ES-I3 (cell line): ENCODE results near the gene USH2A.

Source experiments
- H3K36me3 ChIP-seq: 2 replicates; pipeline ENCODE4 v1.6.1; 2013; ENCODE audit warnings: mild to moderate bottlenecking, low read length, control low read depth, moderate library complexity; ENCODE audit not compliant: insufficient read depth
- H3K4me1 ChIP-seq: 2 replicates; pipeline ENCODE4 v1.6.1; 2013; ENCODE audit warnings: mild to moderate bottlenecking, control low read depth, low read length; ENCODE audit not compliant: insufficient read depth
- H3K9ac ChIP-seq: 2 replicates; pipeline ENCODE4 v1.6.1; 2013; ENCODE audit warnings: low read depth, mild to moderate bottlenecking, low read length, moderate library complexity
- H3K9me3 ChIP-seq: 2 replicates; pipeline ENCODE4 v1.6.1; 2013; ENCODE audit warnings: mild to moderate bottlenecking, low read length, moderate library complexity; ENCODE audit not compliant: control insufficient read depth, insufficient read depth

USH2A gene

GRCh38 chr1:216221260-216221700 is 202.0 kb downstream of the USH2A start:
- Histone ChIP-seq H3K36me3 (no peaks in the 10 kb centered on the region), H3K4me1 (0 out of 2 replicates have a peak, but pooled peaks cover 6% of the 10 kb centered on the region), H3K9ac (peak overlapping the region; percentile 54; the same call in 1 of the 2 replicates), H3K9me3 (no peaks in the 10 kb centered on the region)

GRCh38 chr1:216216305-216216704 is 206.9 kb downstream of the USH2A start:
- Histone ChIP-seq H3K4me1 (0 out of 2 replicates have a peak, but pooled peaks cover 3% of the 10 kb centered on the region), H3K36me3 (no peaks in the 10 kb centered on the region), H3K9ac (no peak overlapping the region), H3K9me3 (no peaks in the 10 kb centered on the region)

- Histone ChIP-seq H3K9ac (no peak overlapping the region), H3K4me1 (no peaks in the 10 kb centered on the region), H3K36me3 (no peaks in the 10 kb centered on the region)
Measured at GRCh38 chr1:216215169-216215568, 208.1 kb downstream of the USH2A start.

GRCh38 chr1:216212826-216213225 is 210.4 kb downstream of the USH2A start:
- no peak overlapping the region for H3K9ac ChIP-seq

More at GRCh38 chr1:216215169-216215568, 208.1 kb downstream of the USH2A start:
- H3K9me3 ChIP-seq: no peaks in the 10 kb centered on the region

GRCh38 chr1:216210081-216210480 is 213.2 kb downstream of the USH2A start:
- Histone ChIP-seq H3K9ac (no peak overlapping the region), H3K36me3 (no peaks in the 10 kb centered on the region), H3K4me1 (no peaks in the 10 kb centered on the region), H3K9me3 (no peaks in the 10 kb centered on the region)

More at GRCh38 chr1:216212826-216213225, 210.4 kb downstream of the USH2A start:
- Histone ChIP-seq H3K4me1 (no peaks in the 10 kb centered on the region), H3K36me3 (no peaks in the 10 kb centered on the region), H3K9me3 (no peaks in the 10 kb centered on the region)

- Histone ChIP-seq H3K4me1 (no peaks in the 10 kb centered on the region), H3K9me3 (no peaks in the 10 kb centered on the region), H3K9ac (no peak overlapping the region), H3K36me3 (no peaks in the 10 kb centered on the region)
Measured at GRCh38 chr1:216209125-216209524, 214.1 kb downstream of the USH2A start.

- Histone ChIP-seq H3K36me3 (no peaks in the 10 kb centered on the region), H3K9me3 (no peaks in the 10 kb centered on the region), H3K9ac (no peak overlapping the region), H3K4me1 (no peaks in the 10 kb centered on the region)
Measured at GRCh38 chr1:216207154-216207553, 216.1 kb downstream of the USH2A start.

- Histone ChIP-seq H3K9me3 (no peaks in the 10 kb centered on the region), H3K36me3 (no peaks in the 10 kb centered on the region), H3K4me1 (no peaks in the 10 kb centered on the region), H3K9ac (no peak overlapping the region)
Measured at GRCh38 chr1:216205176-216205575, 218.1 kb downstream of the USH2A start.

GRCh38 chr1:216201946-216202345 is 221.3 kb downstream of the USH2A start:
- no peak overlapping the region for H3K9ac ChIP-seq
- H3K36me3 ChIP-seq: no peaks in the 10 kb centered on the region
- H3K9me3 ChIP-seq: no peaks in the 10 kb centered on the region
- H3K4me1 ChIP-seq: no peaks in the 10 kb centered on the region

GRCh38 chr1:216200941-216201340 is 222.3 kb downstream of the USH2A start:
- Histone ChIP-seq H3K36me3 (no peaks in the 10 kb centered on the region), H3K9me3 (no peaks in the 10 kb centered on the region), H3K4me1 (no peaks in the 10 kb centered on the region), H3K9ac (no peak overlapping the region)

- H3K9ac ChIP-seq: no peak overlapping the region
- no peaks in the 10 kb centered on the region for H3K36me3 ChIP-seq
- H3K4me1 ChIP-seq: peaks cover 5% of the 10 kb centered on the region; the same call in 1 of the 2 replicates
- H3K9me3 ChIP-seq: no peaks in the 10 kb centered on the region
Measured at GRCh38 chr1:216194721-216195120, 228.5 kb downstream of the USH2A start.

- no peaks in the 10 kb centered on the region for H3K36me3 ChIP-seq
- no peak overlapping the region for H3K9ac ChIP-seq
- peaks cover 5% of the 10 kb centered on the region; the same call in 1 of the 2 replicates for H3K4me1 ChIP-seq
- no peaks in the 10 kb centered on the region for H3K9me3 ChIP-seq
Measured at GRCh38 chr1:216193839-216194443, 229.3 kb downstream of the USH2A start.

GRCh38 chr1:216190438-216190837 is 232.8 kb downstream of the USH2A start:
- H3K4me1 ChIP-seq: peaks cover 8% of the 10 kb centered on the region; the same call in 1 of the 2 replicates
- no peaks in the 10 kb centered on the region for H3K36me3 ChIP-seq
- H3K9ac ChIP-seq: no peak overlapping the region
- H3K9me3 ChIP-seq: no peaks in the 10 kb centered on the region

GRCh38 chr1:216186816-216187215 is 236.4 kb downstream of the USH2A start:
- Histone ChIP-seq H3K36me3 (no peaks in the 10 kb centered on the region), H3K4me1 (peaks cover 31% of the 10 kb centered on the region), H3K9me3 (no peaks in the 10 kb centered on the region), H3K9ac (no peak overlapping the region)

GRCh38 chr1:216186141-216186540 is 237.1 kb downstream of the USH2A start:
- Histone ChIP-seq H3K9ac (no peak overlapping the region), H3K36me3 (no peaks in the 10 kb centered on the region), H3K4me1 (peaks cover 36% of the 10 kb centered on the region), H3K9me3 (no peaks in the 10 kb centered on the region)
